OCI-LY1 (cell line): ENCODE measurements around the gene PDE4D.

Source experiments
- CTCF ChIP-seq: fragments of 200-600 bp; sonication (generic), shearing (Covaris generic); IDR thresholded peaks from 2 replicates; pipeline ENCODE4 v1.5.1; 2017; ENCODE audit warnings: mild to moderate bottlenecking, antibody characterized with exemption, low read length, moderate library complexity, mixed read lengths
- EZH2 ChIP-seq: fragments of 200-600 bp; sonication (generic), shearing (Covaris generic); IDR thresholded peaks from 2 replicates; pipeline ENCODE4 v1.8.0; 2017; ENCODE audit warnings: borderline replicate concordance, mixed run types, mild to moderate bottlenecking, antibody characterized with exemption, low read length, moderate library complexity, mixed read lengths

GRCh38 chr5:59592101-59592500 lies 301.4 kb downstream of the PDE4D start:
- TF ChIP-seq CTCF, result no peak
- TF ChIP-seq EZH2, result no peak
